GM12878 (cell line): ENCODE measurements around the gene ZSCAN32. TPM values are rescaled to one million over a fixed set of nuclear protein-coding genes. Genes with fewer than 3 reads are reported as not detected.

Experiments
- ATAC-seq: fragments of 200-7000 bp; cut with Tn5 transposase; 3 replicates; pipeline ENCODE4 v1.9.1; 2020; ENCODE audit warnings: mild to moderate bottlenecking, moderate library complexity
- BruUV-seq: library from RNA; stranded (reverse); fragments of 400-500 nt; replicated peaks from 2 replicates; lab custom pipeline; 2021; lab: Mats Ljungman, UMichigan
- CTCF ChIA-PET: fragments of 300-600 bp; sonication (Branson Sonifier 250); formaldehyde crosslinking; extraction: SDS; loops from one replicate; lab custom pipeline; 2021; ENCODE audit warnings: inconsistent platforms; lab: Yijun Ruan, JAX
- POLR2A ChIA-PET: fragments of 350-600 bp; formaldehyde crosslinking; extraction: SDS; loops from one replicate; lab custom pipeline; 2021; ENCODE audit warnings: inconsistent platforms; lab: Charles Lee
- RAD21 ChIA-PET: fragments of 300-600 bp; sonication (Branson Sonifier 250); formaldehyde crosslinking; loops from one replicate; lab custom pipeline; 2023; ENCODE audit warnings: antibody characterized with exemption; ENCODE audit not compliant: unreplicated experiment; lab: Charles Lee
- SMC1A ChIA-PET: fragments of 300-600 bp; sonication (Branson Sonifier 250); formaldehyde crosslinking; loops from one replicate; lab custom pipeline; 2023; ENCODE audit not compliant: unreplicated experiment, uncharacterized antibody; lab: Charles Lee
- DNase-seq: peaks from one replicate; pipeline ENCODE4 v3.0.0-alpha.2; 2011; ENCODE audit warnings: low read depth, low spot score
- FAIRE-seq: peaks from 3 replicates; lab custom pipeline; 2011; peaks lifted over from hg19 to GRCh38; lab: Jason Lieb, UNC
- H2AFZ ChIP-seq: 2 replicates; pipeline ENCODE4 v1.6.0; 2011; ENCODE audit warnings: low read depth, low read length, control low read depth; ENCODE audit not compliant: control insufficient read depth
- H3K27ac ChIP-seq: 2 replicates; pipeline ENCODE4 v1.5.1; 2011; ENCODE audit warnings: control low read depth; ENCODE audit not compliant: control insufficient read depth, insufficient read depth
- H3K27me3 ChIP-seq, 2 experiments: replicated peaks in 1 of 2; 2 replicates each; pipeline versions ENCODE4 v1.6.0 to v1.6.1; 2011; ENCODE audit warnings: low read length in 1 of 2; ENCODE audit not compliant: control insufficient read depth in 2 of 2, insufficient read depth in 2 of 2
- H3K36me3 ChIP-seq, 2 experiments: 2 replicates each; pipeline ENCODE4 v1.5.1; 2011; ENCODE audit warnings: low read length in 1 of 2; ENCODE audit not compliant: control insufficient read depth in 2 of 2, insufficient read depth in 2 of 2
- H3K4me1 ChIP-seq: 2 replicates; pipeline ENCODE4 v1.6.1; 2011; ENCODE audit warnings: mild to moderate bottlenecking, low read length, moderate library complexity, mixed read lengths; ENCODE audit not compliant: control insufficient read depth, insufficient read depth
- H3K4me2 ChIP-seq: 2 replicates; pipeline ENCODE4 v1.6.0; 2011; ENCODE audit warnings: control low read depth; ENCODE audit not compliant: control insufficient read depth, insufficient read depth
- H3K4me3 ChIP-seq: fragments of 200-600 bp; sonication (generic); 2 replicates; pipeline ENCODE4 v1.5.1; 2016
- H3K79me2 ChIP-seq: 2 replicates; pipeline ENCODE4 v1.6.0; 2011; ENCODE audit warnings: low read length; ENCODE audit not compliant: control insufficient read depth, insufficient read depth
- H3K9ac ChIP-seq: 2 replicates; pipeline ENCODE4 v1.8.0; 2011; ENCODE audit warnings: low read length, control low read depth, mixed read lengths; ENCODE audit not compliant: control insufficient read depth, insufficient read depth
- H3K9me3 ChIP-seq: replicated peaks from 3 replicates; pipeline ENCODE4 v1.5.1; 2011; ENCODE audit warnings: mild to moderate bottlenecking, low read length; ENCODE audit not compliant: control insufficient read depth, insufficient read depth
- H4K20me1 ChIP-seq: 2 replicates; pipeline ENCODE4 v1.6.0; 2011; ENCODE audit not compliant: control insufficient read depth, insufficient read depth
- ATF7 ChIP-seq: fragments of 450-650 bp; IDR thresholded peaks from 2 replicates; pipeline ENCODE4 v1.6.1; 2016; ENCODE audit warnings: low read depth, mild to moderate bottlenecking
- CBX5 ChIP-seq: sonication (generic); IDR thresholded peaks from 2 replicates; pipeline ENCODE4 v1.6.1; 2016; ENCODE audit warnings: low read depth, moderate library complexity, mild to moderate bottlenecking, inconsistent platforms
- MTA2 ChIP-seq: fragments of 450-650 bp; IDR thresholded peaks from 2 replicates; pipeline ENCODE4 v1.6.1; 2016; ENCODE audit warnings: low read depth, mild to moderate bottlenecking, moderate library complexity
- NR2C2 ChIP-seq: IDR thresholded peaks from 2 replicates; pipeline ENCODE4 v1.6.1; 2011; ENCODE audit warnings: borderline replicate concordance, low read depth; ENCODE audit not compliant: control insufficient read depth, insufficient read length
- RCOR1 ChIP-seq: conservative IDR thresholded peaks from 2 replicates; pipeline ENCODE4 v1.6.1; 2012; ENCODE audit warnings: low read depth, low read length, improper control_type of control experiment
- SP1 ChIP-seq: IDR thresholded peaks from one replicate; pipeline ENCODE4 v1.6.1; 2011; ENCODE audit warnings: low read depth, low read length
- YY1 ChIP-seq: IDR thresholded peaks from 2 replicates; pipeline ENCODE4 v1.6.1; 2011; ENCODE audit warnings: low read depth, mild to moderate bottlenecking, low read length
- WGBS: methylation state at CpG from one replicate; pipeline ENCODE4 v1.1.6; 2016; ENCODE audit warnings: low lambda C conversion rate; ENCODE audit not compliant: insufficient replicate concordance, insufficient coverage; ENCODE audit errors: missing lambda C conversion rate; 5-methylcytosine and 5-hydroxymethylcytosine counted together
- in situ Hi-C: fragments of 300-500 bp; cut with MboI; formaldehyde crosslinking; loops from 9 replicates; pipeline ENCODE4 v1.14.3; 2018; ENCODE audit warnings: mixed read lengths
- intact Hi-C: fragments of 100-400 bp; cut with micrococcal nuclease; formaldehyde crosslinking; loops from one replicate; pipeline ENCODE4 v1.14.2; 2022; ENCODE audit not compliant: unreplicated experiment
- polyA plus RNA-seq, 11 experiments: library from polyadenylated mRNA; depleted of rRNA in 4 of 11; unstranded in 6 of 11; stranded (reverse) in 5 of 11; fragments of >200 nt; fragmentation: Nextera tagmentation in 4 of 11; fragmentation: Illumina TruSeq in 1 of 11; extraction: Ambion mirVana in 4 of 11; extraction: Trizol in 1 of 11; gene quantifications; 1 replicate in 1 of 11; 2 replicates in 10 of 11; pipeline versions ENCODE4 v1.2.1 to v1.2.3, GENCODE V29; 2011 to 2016; ENCODE audit warnings: inconsistent platforms in 2 of 11, missing spikeins in 2 of 11, low read depth in 1 of 11
- total RNA-seq, 4 experiments: library from RNA; depleted of rRNA in 3 of 4; stranded (reverse); fragments of >200 nt in 3 of 4; fragmentation: Illumina TruSeq in 1 of 4; extraction: Trizol in 1 of 4; gene quantifications; 2 replicates each; pipeline versions ENCODE4 v1.2.1 to v1.2.3, GENCODE V29; 2013 to 2021
- TF ChIP-seq, protein P1 (sequence below): IDR thresholded peaks from 2 replicates; pipeline ENCODE4 v1.6.1; 2011; ENCODE audit warnings: borderline replicate concordance, low read depth, mild to moderate bottlenecking, moderate library complexity, low read length; ENCODE audit not compliant: insufficient read depth, poor library complexity, severe bottlenecking

ZSCAN32 gene
- total and polyA plus RNA-seq, 10 of the 15 experiments (the other 5 are each of a cell fraction or from before 2014, with no cell fraction given), result 9.6 to 23.8 (median 15.5) TPM

GRCh38 chr16:3401719-3402397, 1.1 kb upstream of the ZSCAN32 start:
- POLR2A ChIA-PET, result interaction anchor here (0.5 to 2.0 kb wide), 7 partner anchors 8 to 707 kb away, joined by 3 to 6 read pairs (median 4); partner anchors contain the start of gene ZNF75A
- Histone ChIP-seq H3K9me3 (peaks cover 16% of the 10 kb centered on the region; the same call in 2 of the 3 replicates), H3K36me3 (peaks cover 0 to 13% of the 10 kb centered on the region in 2 experiments; a peak in 1 of 4 replicates), H3K9ac (peak overlapping the region; percentile 74), H3K4me2 (peak overlapping the region; percentile 79), H2AFZ (peak overlapping the region; percentile 93), H3K4me1 (peaks cover 4% of the 10 kb centered on the region; the same call in 1 of the 2 replicates), H3K27ac (peak overlapping the region; percentile 51), H4K20me1 (no peaks in the 10 kb centered on the region), H3K79me2 (peaks cover 13% of the 10 kb centered on the region), H3K4me3 (peak overlapping the region; percentile 65), H3K27me3 (no peaks in the 10 kb centered on the region)
- 47% methylated on average over 17 of the region's 17 CpGs for WGBS
- ATAC-seq (no peak), DNase-seq (no peak), FAIRE-seq (no peak)
- BruUV-seq, result TSS peak; percentile 69
- intact Hi-C loops (loop anchor here (1.0 to 10.0 kb wide), 3 partner anchors 57 to 117 kb away; partner anchors contain the start of genes CLUAP1 and ZNF263), in situ Hi-C loops (no loop called here)
- SMC1A ChIA-PET, result interaction anchor here (0.7 to 2.6 kb wide), 3 partner anchors 19 to 55 kb away, joined by 3 to 11 read pairs (median 5); partner anchors contain the start of genes NAA60 and ZNF597
- CTCF ChIA-PET, result interaction anchor here (0.6 to 2.0 kb wide), 10 partner anchors 9 to 190 kb away, joined by 3 to 5 read pairs (median 4); partner anchors contain the start of gene NAA60
- TF ChIP-seq RCOR1, result no peak
- TF ChIP-seq CBX5, result peak; percentile 2; the same call in 1 of the 2 replicates
- no peak for TF ChIP-seq NR2C2
- peak; percentile 36; the same call in 1 of the 2 replicates for TF ChIP-seq YY1
- no peak for TF ChIP-seq MTA2
- TF ChIP-seq, protein P1, sequence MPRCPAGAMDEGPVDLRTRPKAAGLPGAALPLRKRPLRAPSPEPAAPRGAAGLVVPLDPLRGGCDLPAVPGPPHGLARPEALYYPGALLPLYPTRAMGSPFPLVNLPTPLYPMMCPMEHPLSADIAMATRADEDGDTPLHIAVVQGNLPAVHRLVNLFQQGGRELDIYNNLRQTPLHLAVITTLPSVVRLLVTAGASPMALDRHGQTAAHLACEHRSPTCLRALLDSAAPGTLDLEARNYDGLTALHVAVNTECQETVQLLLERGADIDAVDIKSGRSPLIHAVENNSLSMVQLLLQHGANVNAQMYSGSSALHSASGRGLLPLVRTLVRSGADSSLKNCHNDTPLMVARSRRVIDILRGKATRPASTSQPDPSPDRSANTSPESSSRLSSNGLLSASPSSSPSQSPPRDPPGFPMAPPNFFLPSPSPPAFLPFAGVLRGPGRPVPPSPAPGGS, result no peak
- TF ChIP-seq SP1, result no peak
- TF ChIP-seq ATF7, result no peak
- RAD21 ChIA-PET, result interaction anchor here (0.6 to 1.9 kb wide), 5 partner anchors 42 to 267 kb away, joined by 3 to 6 read pairs (median 4); partner anchors contain the start of genes NAA60, ZNF213 and ZNF597
